Measurements from ENCODE around the gene SHC4.

The SHC4 gene, protein sequence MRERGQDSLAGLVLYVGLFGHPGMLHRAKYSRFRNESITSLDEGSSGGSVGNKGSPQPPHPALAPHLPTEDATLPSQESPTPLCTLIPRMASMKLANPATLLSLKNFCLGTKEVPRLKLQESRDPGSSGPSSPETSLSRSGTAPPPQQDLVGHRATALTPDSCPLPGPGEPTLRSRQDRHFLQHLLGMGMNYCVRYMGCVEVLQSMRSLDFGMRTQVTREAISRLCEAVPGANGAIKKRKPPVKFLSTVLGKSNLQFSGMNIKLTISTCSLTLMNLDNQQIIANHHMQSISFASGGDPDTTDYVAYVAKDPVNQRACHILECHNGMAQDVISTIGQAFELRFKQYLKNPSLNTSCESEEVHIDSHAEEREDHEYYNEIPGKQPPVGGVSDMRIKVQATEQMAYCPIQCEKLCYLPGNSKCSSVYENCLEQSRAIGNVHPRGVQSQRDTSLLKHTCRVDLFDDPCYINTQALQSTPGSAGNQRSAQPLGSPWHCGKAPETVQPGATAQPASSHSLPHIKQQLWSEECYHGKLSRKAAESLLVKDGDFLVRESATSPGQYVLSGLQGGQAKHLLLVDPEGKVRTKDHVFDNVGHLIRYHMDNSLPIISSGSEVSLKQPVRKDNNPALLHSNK

DNA sequence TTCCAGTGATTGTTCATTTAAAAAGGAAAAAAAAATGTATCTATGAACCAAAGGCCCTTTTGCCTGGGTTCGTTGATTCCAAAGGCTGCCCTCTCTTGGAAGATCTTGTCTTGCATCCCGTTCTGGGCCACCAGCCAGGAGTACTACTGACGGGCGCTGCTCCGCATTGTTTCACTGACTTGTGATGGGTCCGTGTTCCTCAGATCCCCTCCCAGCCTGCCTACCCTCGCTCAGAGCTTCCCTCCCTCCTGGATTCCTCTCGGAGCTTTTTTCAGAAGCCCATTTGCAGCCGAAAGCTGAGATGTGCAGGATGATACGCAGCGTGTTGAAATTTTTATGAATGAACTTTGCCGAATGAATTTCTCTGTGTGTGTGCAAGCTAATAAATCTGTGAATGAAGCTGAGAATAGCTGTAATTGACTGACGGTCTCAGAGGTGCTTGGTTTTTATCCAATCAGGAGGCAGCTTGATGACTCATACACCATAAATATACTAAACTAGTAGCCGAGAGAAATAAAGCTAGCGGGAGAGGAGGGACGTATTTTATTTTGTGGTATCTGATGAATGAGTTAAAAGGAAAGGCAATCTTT is at the start of gene SHC4:
TSS of gene SHC4 (minus strand) at position 396 of the 590 bp plus-strand sequence. CDS start 904 bp downstream, outside the sequence.
- no peaks in the 10 kb centered on the region for H3K27me3 ChIP-seq (ENCODE audit: low read length)
- H2AFZ ChIP-seq (ENCODE audit: low read depth, low read length, severe bottlenecking) = no peak within 1 kb of the TSS
- no peaks in the 10 kb centered on the region for H3F3A ChIP-seq (ENCODE audit: insufficient read depth)
- no peak within 1 kb of the TSS for H3K4me2 ChIP-seq (ENCODE audit: low read depth, low read length, poor library complexity, severe bottlenecking)
- H3K9me2 ChIP-seq (replicated peaks; ENCODE audit: insufficient read depth, low read length) = no peaks in the 10 kb centered on the region
- H3K9me3 ChIP-seq (ENCODE audit: insufficient read depth, low read length) = no peaks in the 10 kb centered on the region
- H3K79me2 ChIP-seq (ENCODE audit: insufficient read depth, low read length) = no peaks in the 10 kb centered on the region
- H3K36me3 ChIP-seq (ENCODE audit: low read length) = no peaks in the 10 kb centered on the region
- H3K27ac ChIP-seq (ENCODE audit: low read depth, low read length) = no peak within 1 kb of the TSS
- TF ChIP-seq EZH2phosphoT487 (conservative IDR thresholded peaks at IDR 0.05; ENCODE audit: low read length) = no peak
- TF ChIP-seq, protein P1, sequence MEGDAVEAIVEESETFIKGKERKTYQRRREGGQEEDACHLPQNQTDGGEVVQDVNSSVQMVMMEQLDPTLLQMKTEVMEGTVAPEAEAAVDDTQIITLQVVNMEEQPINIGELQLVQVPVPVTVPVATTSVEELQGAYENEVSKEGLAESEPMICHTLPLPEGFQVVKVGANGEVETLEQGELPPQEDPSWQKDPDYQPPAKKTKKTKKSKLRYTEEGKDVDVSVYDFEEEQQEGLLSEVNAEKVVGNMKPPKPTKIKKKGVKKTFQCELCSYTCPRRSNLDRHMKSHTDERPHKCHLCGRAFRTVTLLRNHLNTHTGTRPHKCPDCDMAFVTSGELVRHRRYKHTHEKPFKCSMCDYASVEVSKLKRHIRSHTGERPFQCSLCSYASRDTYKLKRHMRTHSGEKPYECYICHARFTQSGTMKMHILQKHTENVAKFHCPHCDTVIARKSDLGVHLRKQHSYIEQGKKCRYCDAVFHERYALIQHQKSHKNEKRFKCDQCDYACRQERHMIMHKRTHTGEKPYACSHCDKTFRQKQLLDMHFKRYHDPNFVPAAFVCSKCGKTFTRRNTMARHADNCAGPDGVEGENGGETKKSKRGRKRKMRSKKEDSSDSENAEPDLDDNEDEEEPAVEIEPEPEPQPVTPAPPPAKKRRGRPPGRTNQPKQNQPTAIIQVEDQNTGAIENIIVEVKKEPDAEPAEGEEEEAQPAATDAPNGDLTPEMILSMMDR (IDR thresholded peaks at IDR 0.05; ENCODE audit: insufficient read depth, low read length, poor library complexity, severe bottlenecking) = no peak
- H3K9ac ChIP-seq (ENCODE audit: low read length) = no peak within 1 kb of the TSS
- H3K4me3 ChIP-seq (ENCODE audit: insufficient read depth, low read length, poor library complexity, severe bottlenecking) = no peak within 1 kb of the TSS
- H4K20me1 ChIP-seq (ENCODE audit: low read depth, low read length) = no peaks in the 10 kb centered on the region

DNA sequence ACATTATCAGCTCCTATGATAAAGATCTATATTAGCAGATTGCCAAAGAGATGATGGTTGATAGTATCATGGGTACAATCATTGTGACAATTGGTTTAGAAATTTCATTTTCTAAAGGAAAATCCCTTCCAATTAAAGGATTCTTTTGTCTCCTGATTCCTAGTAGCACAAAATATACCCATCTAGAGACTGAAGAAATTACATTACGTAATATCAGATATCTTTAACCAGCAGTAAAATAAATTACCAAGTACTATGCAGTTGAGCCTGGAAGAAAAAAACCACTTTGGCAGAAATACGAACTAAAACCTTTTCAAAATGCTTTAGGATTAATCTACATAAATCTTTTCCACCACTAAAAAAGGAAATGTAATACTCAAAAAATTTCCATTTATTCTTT is 35.6 kb upstream of the SHC4 start:
- TF ChIP-seq, protein P1 (IDR thresholded peaks at IDR 0.05; ENCODE audit: insufficient read depth, low read length, poor library complexity, severe bottlenecking) = no peak
- TF ChIP-seq EZH2phosphoT487 (conservative IDR thresholded peaks at IDR 0.05; ENCODE audit: low read length) = no peak
- Histone ChIP-seq H3K4me2 (ENCODE audit: low read depth, low read length, poor library complexity, severe bottlenecking) (no peak overlapping the region), H3K9me3 (ENCODE audit: insufficient read depth, low read length) (no peaks in the 10 kb centered on the region), H3K27me3 (ENCODE audit: low read length) (no peaks in the 10 kb centered on the region), H3K27ac (ENCODE audit: low read depth, low read length) (no peak overlapping the region), H3K9me2 (replicated peaks; ENCODE audit: insufficient read depth, low read length) (no peaks in the 10 kb centered on the region), H3K9ac (ENCODE audit: low read length) (no peak overlapping the region), H3F3A (ENCODE audit: insufficient read depth) (no peaks in the 10 kb centered on the region), H3K79me2 (ENCODE audit: insufficient read depth, low read length) (no peaks in the 10 kb centered on the region), H3K4me3 (ENCODE audit: insufficient read depth, low read length, poor library complexity, severe bottlenecking) (no peak overlapping the region), H4K20me1 (ENCODE audit: low read depth, low read length) (no peaks in the 10 kb centered on the region), H3K36me3 (ENCODE audit: low read length) (no peaks in the 10 kb centered on the region; the same call in 1 of the 2 replicates), H2AFZ (ENCODE audit: low read depth, low read length, severe bottlenecking) (no peak overlapping the region)

DNA sequence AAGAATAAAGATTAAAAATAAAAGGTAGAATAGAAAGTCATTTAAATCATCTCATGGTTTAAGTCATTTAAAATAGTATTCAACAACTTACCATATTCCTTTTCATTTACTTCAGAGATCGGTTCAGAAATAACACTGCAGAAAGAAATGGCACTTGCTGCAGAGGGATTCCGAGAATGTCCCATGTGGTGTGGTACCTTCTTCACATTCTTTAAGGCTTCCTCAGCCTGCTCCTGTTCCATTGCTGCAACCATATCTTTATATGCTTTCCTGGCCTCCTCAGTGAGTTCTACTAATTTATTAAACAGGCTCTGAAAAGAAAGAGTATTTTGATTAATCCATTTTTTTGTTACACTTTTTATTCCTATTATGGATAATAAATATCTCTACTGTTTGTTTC is 32.6 kb upstream of the SHC4 start:
- H3K4me3 ChIP-seq (ENCODE audit: insufficient read depth, low read length, poor library complexity, severe bottlenecking) = no peak overlapping the region

More for the DNA sequence above, 32.6 kb upstream of the SHC4 start:
- H3K36me3 ChIP-seq (ENCODE audit: low read length) = no peaks in the 10 kb centered on the region; the same call in 1 of the 2 replicates
- H3K9me3 ChIP-seq (ENCODE audit: insufficient read depth, low read length) = no peaks in the 10 kb centered on the region
- no peaks in the 10 kb centered on the region for H3K79me2 ChIP-seq (ENCODE audit: insufficient read depth, low read length)
- H3K27ac ChIP-seq (ENCODE audit: low read depth, low read length) = no peak overlapping the region
- no peaks in the 10 kb centered on the region for H3K9me2 ChIP-seq (replicated peaks; ENCODE audit: insufficient read depth, low read length)
- H3K27me3 ChIP-seq (ENCODE audit: low read length) = no peaks in the 10 kb centered on the region
- no peaks in the 10 kb centered on the region for H4K20me1 ChIP-seq (ENCODE audit: low read depth, low read length)
- no peaks in the 10 kb centered on the region for H3F3A ChIP-seq (ENCODE audit: insufficient read depth)
- H3K9ac ChIP-seq (ENCODE audit: low read length) = no peak overlapping the region
- TF ChIP-seq, protein P1 (IDR thresholded peaks at IDR 0.05; ENCODE audit: insufficient read depth, low read length, poor library complexity, severe bottlenecking) = no peak
- TF ChIP-seq EZH2phosphoT487 (conservative IDR thresholded peaks at IDR 0.05; ENCODE audit: low read length) = no peak
- no peak overlapping the region for H2AFZ ChIP-seq (ENCODE audit: low read depth, low read length, severe bottlenecking)
- no peak overlapping the region for H3K4me2 ChIP-seq (ENCODE audit: low read depth, low read length, poor library complexity, severe bottlenecking)

Data from SU-DHL-6 (cell line).